GM23338 (cell line): ENCODE measurements around the gene RPL28.

Experiments
- EZH2 ChIP-seq: fragments of 200-600 bp; sonication (generic); IDR thresholded peaks from one replicate; pipeline ENCODE4 v1.8.0; 2017; ENCODE audit warnings: antibody characterized with exemption, mild to moderate bottlenecking, low read depth; ENCODE audit not compliant: unreplicated experiment
- EZH2phosphoT487 ChIP-seq: fragments of 200-600 bp; sonication (generic); IDR thresholded peaks from one replicate; pipeline ENCODE4 v1.8.1; 2018; ENCODE audit warnings: antibody characterized with exemption; ENCODE audit not compliant: unreplicated experiment
- POLR2AphosphoS5 ChIP-seq: IDR thresholded peaks from 2 replicates; pipeline ENCODE4 v1.6.1; 2016; ENCODE audit warnings: antibody characterized with exemption, low read depth
- TF ChIP-seq, protein P1 (sequence below), 2 experiments: fragments of 200-600 bp in 1 of 2; sonication (generic) in 1 of 2; conservative IDR thresholded peaks; 2 replicates each; pipeline versions ENCODE4 v1.5.1 to v1.6.1; 2016 to 2017; ENCODE audit warnings: antibody characterized with exemption in 2 of 2, low read depth in 2 of 2, mild to moderate bottlenecking in 2 of 2, moderate library complexity in 1 of 2

- TF ChIP-seq, protein P1, sequence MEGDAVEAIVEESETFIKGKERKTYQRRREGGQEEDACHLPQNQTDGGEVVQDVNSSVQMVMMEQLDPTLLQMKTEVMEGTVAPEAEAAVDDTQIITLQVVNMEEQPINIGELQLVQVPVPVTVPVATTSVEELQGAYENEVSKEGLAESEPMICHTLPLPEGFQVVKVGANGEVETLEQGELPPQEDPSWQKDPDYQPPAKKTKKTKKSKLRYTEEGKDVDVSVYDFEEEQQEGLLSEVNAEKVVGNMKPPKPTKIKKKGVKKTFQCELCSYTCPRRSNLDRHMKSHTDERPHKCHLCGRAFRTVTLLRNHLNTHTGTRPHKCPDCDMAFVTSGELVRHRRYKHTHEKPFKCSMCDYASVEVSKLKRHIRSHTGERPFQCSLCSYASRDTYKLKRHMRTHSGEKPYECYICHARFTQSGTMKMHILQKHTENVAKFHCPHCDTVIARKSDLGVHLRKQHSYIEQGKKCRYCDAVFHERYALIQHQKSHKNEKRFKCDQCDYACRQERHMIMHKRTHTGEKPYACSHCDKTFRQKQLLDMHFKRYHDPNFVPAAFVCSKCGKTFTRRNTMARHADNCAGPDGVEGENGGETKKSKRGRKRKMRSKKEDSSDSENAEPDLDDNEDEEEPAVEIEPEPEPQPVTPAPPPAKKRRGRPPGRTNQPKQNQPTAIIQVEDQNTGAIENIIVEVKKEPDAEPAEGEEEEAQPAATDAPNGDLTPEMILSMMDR (conservative IDR thresholded peaks at IDR 0.05; ENCODE audit: low read depth in 2 of 2): no peak
- no peak for TF ChIP-seq EZH2
- TF ChIP-seq EZH2phosphoT487: no peak
- TF ChIP-seq POLR2AphosphoS5: no peak
Observed at GRCh38 chr19:55439052-55439451, 53.3 kb downstream of the RPL28 start.
